ENCODE measurements around the gene ZNF425.
"Not testable (repeated sequence)": the region's sequence is repeated elsewhere in the genome, so short reads cannot be mapped to it uniquely, and the experiment has no call there.

ZNF425 gene

GRCh38 chr7:149071641-149072437, 54.3 kb downstream of the ZNF425 start:
- no peak for DNase-seq

GRCh38 chr7:149071182-149071635, 54.9 kb downstream of the ZNF425 start:
- no peak for DNase-seq

DNA sequence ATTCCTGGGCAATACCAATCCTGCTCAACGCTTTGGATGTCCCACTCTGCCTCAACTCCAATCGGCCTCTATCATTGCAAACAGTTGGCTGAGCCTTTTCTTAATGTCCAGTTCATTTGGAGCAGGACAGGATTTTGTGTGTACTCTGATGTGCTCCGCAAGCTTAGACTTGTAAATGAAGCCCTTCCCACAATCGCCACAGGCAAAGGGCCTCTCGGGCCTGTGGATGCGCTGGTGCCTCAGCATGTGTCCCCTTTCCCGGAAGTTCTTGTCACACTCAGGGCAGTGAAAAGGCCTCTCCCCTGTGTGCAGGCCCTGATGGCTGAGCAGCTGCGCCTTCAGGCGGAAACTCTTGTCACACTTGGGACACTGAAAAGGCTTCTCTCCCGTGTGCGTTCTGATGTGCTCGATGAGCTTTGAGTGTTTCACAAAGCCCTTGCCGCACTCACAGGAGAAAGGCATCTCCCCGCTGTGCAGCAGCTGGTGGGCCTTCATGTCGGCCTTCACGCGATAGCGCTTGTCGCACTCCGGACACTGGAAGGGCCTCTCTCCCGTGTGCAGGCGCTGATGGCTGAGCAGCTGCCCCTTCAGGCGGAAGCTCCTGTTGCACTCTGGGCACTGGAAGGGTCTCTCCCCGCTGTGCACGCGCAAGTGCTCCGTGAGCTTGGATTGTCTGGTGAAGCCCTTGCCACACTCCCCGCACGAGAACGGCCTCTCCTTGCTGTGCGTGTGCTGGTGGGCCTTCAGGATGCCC, 55.6 kb downstream of the ZNF425 start:
- DNase-seq = no peak

- no peak for DNase-seq
Measured at GRCh38 chr7:149067869-149068268, 58.3 kb downstream of the ZNF425 start.

DNA sequence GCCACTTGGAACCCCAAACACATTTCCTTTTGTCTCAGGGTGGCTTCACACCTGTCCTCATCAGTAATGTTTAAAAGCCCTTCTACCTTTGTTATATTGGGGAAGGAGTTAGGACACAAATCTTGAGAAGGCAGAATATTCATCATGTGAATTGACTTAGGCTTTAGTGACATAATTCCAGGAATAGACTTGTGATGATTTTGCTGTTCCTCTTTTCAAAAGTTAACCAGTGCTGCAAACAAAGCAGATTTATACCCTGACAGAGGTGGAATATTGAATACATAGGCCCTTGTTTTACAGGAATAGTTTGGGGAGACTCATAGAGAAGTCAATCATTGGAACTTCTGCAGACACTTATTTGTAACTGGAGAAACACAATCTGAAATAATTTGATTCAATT, 62.6 kb downstream of the ZNF425 start:
- DNase-seq = no peak

DNA sequence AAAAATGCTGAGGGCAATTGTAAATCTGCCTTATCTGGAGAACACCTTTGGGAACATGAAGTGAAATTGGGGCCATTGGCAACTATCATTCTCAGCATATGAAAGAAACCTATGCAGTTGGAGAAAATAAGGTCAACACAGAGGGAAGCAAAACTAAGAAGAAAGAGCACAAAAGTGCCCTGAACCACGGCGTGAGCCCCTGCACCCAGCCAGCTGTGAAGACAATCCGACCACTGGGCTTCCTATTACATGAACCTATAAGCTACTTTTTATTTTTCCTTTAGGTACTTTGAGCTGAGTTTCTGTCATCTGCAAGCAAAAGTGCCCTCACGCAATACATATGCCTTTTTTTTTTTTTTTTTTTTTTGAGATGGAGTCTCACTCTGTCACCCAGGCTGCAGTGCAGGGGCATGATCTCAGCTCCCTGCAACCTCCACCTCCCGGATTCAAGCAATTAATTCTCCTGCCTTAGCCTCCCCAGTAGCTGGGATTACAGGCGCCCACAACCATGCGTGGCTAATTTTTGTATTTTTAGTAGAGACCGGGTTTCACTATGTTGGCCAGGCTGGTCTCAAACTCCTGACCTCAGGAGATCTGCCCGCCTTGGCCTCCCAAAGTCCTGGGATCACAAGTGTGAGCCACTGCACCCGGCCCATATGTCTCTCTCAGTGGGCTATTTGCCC, 63.8 kb downstream of the ZNF425 start:
- not testable (repeated sequence) for DNase-seq

GRCh38 chr7:149060156-149060555, 66.0 kb downstream of the ZNF425 start:
- DNase-seq = no peak

GRCh38 chr7:149053885-149054284, 72.2 kb downstream of the ZNF425 start:
- no peak for DNase-seq

GRCh38 chr7:149053384-149053783, 72.7 kb downstream of the ZNF425 start:
- no peak for DNase-seq

Data from NCI-H446 (cell line).